K562 (cell line): Measurements from ENCODE around the gene CMTM1. TPM values are rescaled to one million over a fixed set of nuclear protein-coding genes. Genes with fewer than 3 reads are reported as not detected.

Experiments used
- BCOR ChIP-seq: fragments of 450-650 bp; IDR thresholded peaks from 2 replicates; pipeline ENCODE4 v1.6.1; 2016
- BHLHE40 ChIP-seq: IDR thresholded peaks from 2 replicates; pipeline ENCODE4 v1.6.1; 2011; ENCODE audit warnings: low read length, improper control_type of control experiment
- CBFA2T3 ChIP-seq: fragments of 450-650 bp; IDR thresholded peaks from 2 replicates; pipeline ENCODE4 v1.6.1; 2017
- CCNT2 ChIP-seq: IDR thresholded peaks from 2 replicates; pipeline ENCODE4 v1.6.1; 2011; ENCODE audit warnings: borderline replicate concordance, low read depth, mild to moderate bottlenecking, moderate library complexity, mixed read lengths, low read length; ENCODE audit not compliant: insufficient read length; ENCODE audit errors: extremely low read depth
- CTBP1 ChIP-seq: fragments of 450-650 bp; IDR thresholded peaks from 2 replicates; pipeline ENCODE4 v1.6.1; 2016; ENCODE audit warnings: borderline replicate concordance
- EP300 ChIP-seq: IDR thresholded peaks from 2 replicates; pipeline ENCODE4 v1.6.1; 2012; ENCODE audit warnings: low read length, improper control_type of control experiment
- HDAC1 ChIP-seq, 2 experiments: fragments of 450-650 bp; IDR thresholded peaks; 2 replicates each; pipeline ENCODE4 v1.6.1; 2016 to 2017; ENCODE audit warnings: inconsistent platforms in 1 of 2, mild to moderate bottlenecking in 1 of 2, moderate library complexity in 1 of 2
- JUND ChIP-seq, 2 experiments: IDR thresholded peaks; 2 replicates in 1 of 2; 3 replicates in 1 of 2; pipeline ENCODE4 v1.6.1; 2011; ENCODE audit warnings: borderline replicate concordance in 2 of 2, low read depth in 2 of 2, low read length in 2 of 2, improper control_type of control experiment in 1 of 2, missing biosample characterization in 1 of 2, missing genetic modification characterization in 1 of 2, missing genetic modification reagents in 1 of 2
- L3MBTL2 ChIP-seq: fragments of 450-650 bp; IDR thresholded peaks from 2 replicates; pipeline ENCODE4 v1.6.1; 2016; ENCODE audit warnings: mild to moderate bottlenecking, moderate library complexity
- MAZ ChIP-seq, 2 experiments: fragments of 450-650 bp in 1 of 2; sonication (generic) in 1 of 2; formaldehyde crosslinking; IDR thresholded peaks in 1 of 2; conservative IDR thresholded peaks in 1 of 2; 2 replicates each; pipeline versions ENCODE4 v1.4.0 to v1.5.0; 2020; ENCODE audit warnings: mild to moderate bottlenecking in 1 of 2, missing genetic modification reagents in 1 of 2
- MEIS2 ChIP-seq: fragments of 450-650 bp; IDR thresholded peaks from 2 replicates; pipeline ENCODE4 v1.6.1; 2014; ENCODE audit warnings: mild to moderate bottlenecking; ENCODE audit not compliant: partially characterized antibody
- MTA1 ChIP-seq: fragments of 450-650 bp; IDR thresholded peaks from 2 replicates; pipeline ENCODE4 v1.6.1; 2017; ENCODE audit warnings: borderline replicate concordance
- MTA2 ChIP-seq: fragments of 450-650 bp; IDR thresholded peaks from 2 replicates; pipeline ENCODE4 v1.6.1; 2016; ENCODE audit warnings: low read depth
- POLR2AphosphoS5 ChIP-seq: IDR thresholded peaks from 2 replicates; pipeline ENCODE4 v1.6.1; 2011; ENCODE audit warnings: mild to moderate bottlenecking, low read depth, low read length, moderate library complexity; ENCODE audit not compliant: control insufficient read depth, insufficient read depth
- PYGO2 ChIP-seq: fragments of 450-650 bp; IDR thresholded peaks from 2 replicates; pipeline ENCODE4 v1.6.1; 2016; ENCODE audit warnings: mild to moderate bottlenecking, missing genetic modification characterization, moderate library complexity, missing compliant biosample characterization
- RAD21 ChIP-seq, 2 experiments: fragments of 250-450 bp in 1 of 2; fragments of 450-650 bp in 1 of 2; sonication (Bioruptor Pico) in 1 of 2; formaldehyde crosslinking in 1 of 2; IDR thresholded peaks in 1 of 2; conservative IDR thresholded peaks in 1 of 2; 2 replicates each; pipeline versions ENCODE4 v1.4.0 to v1.8.0; 2020 to 2022; ENCODE audit warnings: mild to moderate bottlenecking in 2 of 2, moderate library complexity in 1 of 2
- RAD51 ChIP-seq: fragments of 450-650 bp; IDR thresholded peaks from 2 replicates; pipeline ENCODE4 v1.7.1; 2016; ENCODE audit warnings: low read depth, mild to moderate bottlenecking, borderline replicate concordance
- RCOR1 ChIP-seq, 2 experiments: IDR thresholded peaks; 2 replicates each; pipeline ENCODE4 v1.6.1; 2012; ENCODE audit warnings: low read depth in 2 of 2, low read length in 2 of 2, borderline replicate concordance in 1 of 2, improper control_type of control experiment in 1 of 2
- SMAD4 ChIP-seq: fragments of 250-450 bp; sonication (Bioruptor Pico); conservative IDR thresholded peaks from 2 replicates; pipeline ENCODE4 v1.8.0; 2021; ENCODE audit warnings: inconsistent platforms, mild to moderate bottlenecking, moderate library complexity
- STAT5A ChIP-seq: IDR thresholded peaks from 2 replicates; pipeline ENCODE4 v1.6.1; 2012; ENCODE audit warnings: low read length, inconsistent platforms, borderline replicate concordance
- TBL1XR1 ChIP-seq, 2 experiments: IDR thresholded peaks; 2 replicates each; pipeline ENCODE4 v1.6.1; 2012; ENCODE audit warnings: improper control_type of control experiment in 2 of 2, low read length in 2 of 2, mild to moderate bottlenecking in 1 of 2
- TFAP4 ChIP-seq: sonication (generic); formaldehyde crosslinking; IDR thresholded peaks from 2 replicates; pipeline ENCODE4 v1.8.0; 2022; ENCODE audit warnings: missing genetic modification reagents, mild to moderate bottlenecking, moderate library complexity, borderline replicate concordance
- ZNF282 ChIP-seq: sonication (generic); formaldehyde crosslinking; IDR thresholded peaks from 2 replicates; pipeline ENCODE4 v1.8.1; 2023; ENCODE audit warnings: missing genetic modification reagents
- ZNF395 ChIP-seq: fragments of 200-800 bp; sonication (Bioruptor generic); IDR thresholded peaks from 2 replicates; pipeline ENCODE4 v1.6.1; 2017; ENCODE audit warnings: missing genetic modification characterization, missing compliant biosample characterization
- ZNF766 ChIP-seq: fragments of 200-800 bp; sonication (Bioruptor generic); conservative IDR thresholded peaks from 2 replicates; pipeline ENCODE4 v1.6.1; 2016; ENCODE audit warnings: missing genetic modification characterization, missing compliant biosample characterization
- ZNF778 ChIP-seq: fragments of 450-650 bp; formaldehyde crosslinking; IDR thresholded peaks from 2 replicates; pipeline ENCODE4 v1.4.0; 2020; ENCODE audit warnings: mild to moderate bottlenecking, moderate library complexity
- polyA plus RNA-seq, 8 experiments: library from polyadenylated mRNA; depleted of rRNA in 4 of 8; stranded (reverse) in 5 of 8; unstranded in 3 of 8; fragments of >200 nt; fragmentation: Nextera tagmentation in 2 of 8; fragmentation: Illumina TruSeq in 1 of 8; extraction: Ambion mirVana in 2 of 8; extraction: Trizol in 1 of 8; gene quantifications; 2 replicates each; pipeline versions ENCODE4 v1.2.1 to v1.2.3, GENCODE V29; 2011 to 2014; ENCODE audit warnings: inconsistent platforms in 1 of 8, missing spikeins in 1 of 8
- total RNA-seq, 7 experiments: library from RNA; depleted of rRNA in 6 of 7; stranded (reverse); fragments of >200 nt in 6 of 7; fragmentation: Illumina TruSeq in 2 of 7; extraction: Trizol in 2 of 7; gene quantifications; 2 replicates each; pipeline versions ENCODE4 v1.2.1 to v1.2.3, GENCODE V29; 2011 to 2021; ENCODE audit warnings: low replicate concordance in 1 of 7

CMTM1 gene
- total and polyA plus RNA-seq, 9 of the 15 experiments (the other 6 are each of a cell fraction or from before 2014, with no cell fraction given): 0.25 to 2.6 (median 1.1) TPM; not detected in 2

- peak; percentile 32 for TF ChIP-seq MEIS2
- peak in 1 of 2 experiments; percentile 24; a peak in 1 of 4 replicates for TF ChIP-seq RAD21 (CRISPR knock-in tag; conservative IDR thresholded peaks at IDR 0.05 in 1 of 2, IDR thresholded peaks at IDR 0.05 in 1 of 2)
- TF ChIP-seq BHLHE40: peak; percentile 37; the same call in 1 of the 2 replicates
- peak; percentile 66; the same call in 1 of the 2 replicates for TF ChIP-seq ZNF766 (CRISPR knock-in tag)
- 0 out of 2 replicates have a peak, but pooled peaks have one; percentile 38 for TF ChIP-seq ZNF282 (CRISPR knock-in tag)
- peak; percentile 86 for TF ChIP-seq CTBP1
- peak in 1 of 2 experiments; percentile 77; a peak in 2 of 4 replicates for TF ChIP-seq HDAC1 (IDR thresholded peaks at IDR 0.05)
- TF ChIP-seq TFAP4: peak; percentile 40; the same call in 1 of the 2 replicates
- TF ChIP-seq POLR2AphosphoS5: peak; percentile 39; the same call in 1 of the 2 replicates
- TF ChIP-seq CCNT2: peak; percentile 59
- TF ChIP-seq MTA1: peak; percentile 68; the same call in 1 of the 2 replicates
- peak; percentile 54 for TF ChIP-seq EP300
- no peak for TF ChIP-seq ZNF778
- peak; percentile 49 to 66; a peak in 3 of 4 replicates for TF ChIP-seq MAZ (CRISPR knock-in tag; conservative IDR thresholded peaks at IDR 0.05 in 1 of 2, IDR thresholded peaks at IDR 0.05 in 1 of 2)
- TF ChIP-seq JUND (IDR thresholded peaks at IDR 0.05; ENCODE audit: borderline replicate concordance, low read depth, low read length): peak; percentile 57; the same call in 1 of the 2 replicates
- TF ChIP-seq JUND (tag; IDR thresholded peaks at IDR 0.05; ENCODE audit: borderline replicate concordance, low read depth, low read length): peak; percentile 24; the same call in 1 of the 3 replicates
- TF ChIP-seq L3MBTL2: no peak
- TF ChIP-seq RAD51: no peak
- TF ChIP-seq CBFA2T3: peak; percentile 86
- peak; percentile 36; the same call in 1 of the 2 replicates for TF ChIP-seq STAT5A
- TF ChIP-seq RCOR1 (IDR thresholded peaks at IDR 0.05; ENCODE audit: borderline replicate concordance in 1 of 2, low read depth in 2 of 2, low read length in 2 of 2): peak; percentile 67 to 95; a peak in 3 of 4 replicates
- TF ChIP-seq SMAD4 (CRISPR knock-in tag): 0 out of 2 replicates have a peak, but pooled peaks have one; percentile 42
- TF ChIP-seq BCOR: peak; percentile 56; the same call in 1 of the 2 replicates
- TF ChIP-seq MTA2: peak; percentile 52
- TF ChIP-seq ZNF395 (CRISPR knock-in tag): 0 out of 2 replicates have a peak, but pooled peaks have one; percentile 41
- peak in 1 of 2 experiments; percentile 64; a peak in 1 of 4 replicates for TF ChIP-seq TBL1XR1 (IDR thresholded peaks at IDR 0.05; ENCODE audit: low read length in 2 of 2)
- TF ChIP-seq PYGO2 (tag): no peak
Measured at GRCh38 chr16:66524601-66525164, 41.6 kb upstream of the CMTM1 start (continued).
